ENCODE measurements around the gene PPP1R26. TPM values are rescaled to one million over a fixed set of nuclear protein-coding genes. Genes with fewer than 3 reads are reported as not detected.
"Not testable (repeated sequence)": the region's sequence is repeated elsewhere in the genome, so short reads cannot be mapped to it uniquely, and the experiment has no call there.

Gene PPP1R26
- total and polyA plus RNA-seq, 5 donors from 2014 or later: 0.05 to 2.5 (median 0.35) TPM; not detected in 1

- H3K27me3 Mint-ChIP-seq: peaks cover 5% of the 10 kb centered on the region
- H3K4me1 Mint-ChIP-seq: no peaks in the 10 kb centered on the region
- Histone ChIP-seq H3K9me3 (ENCODE audit: control insufficient read depth in 2 of 2, low read length in 2 of 2) (no peaks in the 10 kb centered on the region), H3K4me3 (ENCODE audit: low read depth, low read length) (no peak overlapping the region), H3K27ac (ENCODE audit: insufficient read depth, low read length, poor library complexity, severe bottlenecking) (no peak overlapping the region), H3K27me3 (ENCODE audit: control insufficient read depth, insufficient read depth, low read length) (no peaks in the 10 kb centered on the region), H3K4me1 (ENCODE audit: control insufficient read depth, insufficient read depth, low read length, poor library complexity, severe bottlenecking) (no peaks in the 10 kb centered on the region), H3K36me3 (ENCODE audit: control insufficient read depth, insufficient read depth, low read length) (no peaks in the 10 kb centered on the region)
- peaks cover 0 to 1% (median 0%) of the 10 kb centered on the region in 7 donors for H3K9me3 Mint-ChIP-seq
- H3K27ac Mint-ChIP-seq: no peak overlapping the region
- no peak for DNase-seq
- no peaks in the 10 kb centered on the region for H3K36me3 Mint-ChIP-seq
- no peak for ATAC-seq (ENCODE audit: low read depth in 2 of 2)
- H3K4me3 Mint-ChIP-seq: no peak overlapping the region
Measured at GRCh38 chr9:135526089-135526729, 46.6 kb downstream of the PPP1R26 start.

GRCh38 chr9:135526730-135527571, 47.4 kb downstream of the PPP1R26 start:
- Mint-ChIP-seq H3K4me3 (no peak overlapping the region), H3K27me3 (peaks cover 5% of the 10 kb centered on the region), H3K4me1 (no peaks in the 10 kb centered on the region), H3K27ac (no peak overlapping the region), H3K9me3 (peaks cover 0 to 1% (median 0%) of the 10 kb centered on the region in 7 donors), H3K36me3 (no peaks in the 10 kb centered on the region)
- Histone ChIP-seq H3K9me3 (ENCODE audit: control insufficient read depth in 2 of 2, low read length in 2 of 2) (no peaks in the 10 kb centered on the region), H3K27me3 (ENCODE audit: control insufficient read depth, insufficient read depth, low read length) (peaks cover 4% of the 10 kb centered on the region), H3K27ac (ENCODE audit: insufficient read depth, low read length, poor library complexity, severe bottlenecking) (no peak overlapping the region), H3K4me3 (ENCODE audit: low read depth, low read length) (no peak overlapping the region), H3K36me3 (ENCODE audit: control insufficient read depth, insufficient read depth, low read length) (no peaks in the 10 kb centered on the region), H3K4me1 (ENCODE audit: control insufficient read depth, insufficient read depth, low read length, poor library complexity, severe bottlenecking) (no peaks in the 10 kb centered on the region)
- ATAC-seq (ENCODE audit: low read depth in 2 of 2) (no peak), DNase-seq (no peak)

DNA sequence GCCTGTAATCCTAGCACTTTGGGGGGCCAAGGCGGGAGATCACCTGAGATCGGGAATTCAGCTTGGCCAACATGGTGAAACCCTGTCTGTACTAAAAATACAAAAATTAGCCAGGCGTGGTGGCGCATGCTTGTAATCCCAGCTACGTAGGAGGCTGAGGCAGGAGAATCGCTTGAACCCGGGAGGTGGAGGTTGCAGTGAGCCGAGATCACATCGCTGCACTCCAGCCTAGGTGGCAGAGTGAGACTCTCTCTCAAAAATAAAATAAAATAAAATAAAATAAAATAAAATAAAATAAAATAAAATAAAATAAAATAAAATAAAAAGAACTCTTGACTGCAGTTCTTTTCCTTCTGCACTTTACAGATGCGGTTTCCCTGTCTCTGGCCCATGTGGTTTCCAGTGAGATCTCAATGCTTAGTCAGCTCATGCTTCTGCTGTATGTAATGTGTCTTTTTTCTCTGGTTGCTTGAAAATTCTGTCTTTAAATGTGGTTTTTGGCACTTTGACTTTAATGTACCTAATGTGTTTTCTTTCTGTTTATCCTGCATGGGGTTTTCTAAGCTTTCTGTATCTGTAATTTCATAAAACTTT, 49.4 kb downstream of the PPP1R26 start:
- H3K9me3 Mint-ChIP-seq; H3K4me3 Mint-ChIP-seq; H3K36me3 ChIP-seq (ENCODE audit: control insufficient read depth, insufficient read depth, low read length); H3K4me3 ChIP-seq (ENCODE audit: low read depth, low read length); H3K36me3 Mint-ChIP-seq; H3K27ac ChIP-seq (ENCODE audit: insufficient read depth, low read length, poor library complexity, severe bottlenecking); H3K27me3 Mint-ChIP-seq; H3K4me1 ChIP-seq (ENCODE audit: control insufficient read depth, insufficient read depth, low read length, poor library complexity, severe bottlenecking); ATAC-seq (ENCODE audit: low read depth in 2 of 2); H3K9me3 ChIP-seq (ENCODE audit: control insufficient read depth in 2 of 2, low read length in 2 of 2); DNase-seq; H3K27ac Mint-ChIP-seq; H3K4me1 Mint-ChIP-seq: not testable (repeated sequence)
- H3K27me3 ChIP-seq (ENCODE audit: control insufficient read depth, insufficient read depth, low read length): peaks cover 10% of the 10 kb centered on the region

DNA sequence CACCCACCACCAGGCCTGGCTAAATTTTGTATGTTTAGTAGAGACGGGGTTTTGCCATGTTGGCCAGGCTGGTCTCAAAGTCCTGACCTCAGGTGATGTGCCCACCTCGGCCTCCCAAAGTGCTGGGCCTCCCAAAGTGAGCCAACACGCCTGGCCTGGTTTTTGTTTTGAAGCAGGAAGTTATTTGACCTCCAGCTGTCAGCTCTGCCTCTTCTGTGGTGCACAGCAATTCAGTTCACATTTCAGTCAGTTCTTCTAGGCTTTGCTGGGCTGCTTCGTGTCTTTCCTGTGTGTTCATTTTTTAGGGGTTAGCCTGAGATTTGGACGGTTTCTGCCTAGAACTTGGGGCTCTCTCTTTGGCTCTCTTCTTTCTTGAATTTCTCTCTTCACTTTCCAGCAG, 50.6 kb downstream of the PPP1R26 start:
- Mint-ChIP-seq H3K27ac (no peak overlapping the region), H3K4me3 (no peak overlapping the region), H3K9me3 (peaks cover 0 to 1% (median 0%) of the 10 kb centered on the region in 7 donors), H3K27me3 (peaks cover 16% of the 10 kb centered on the region), H3K4me1 (no peaks in the 10 kb centered on the region), H3K36me3 (no peaks in the 10 kb centered on the region)
- no peak overlapping the region for H3K4me3 ChIP-seq (ENCODE audit: low read depth, low read length)
- no peaks in the 10 kb centered on the region for H3K4me1 ChIP-seq (ENCODE audit: control insufficient read depth, insufficient read depth, low read length, poor library complexity, severe bottlenecking)
- H3K9me3 ChIP-seq (ENCODE audit: control insufficient read depth in 2 of 2, low read length in 2 of 2): no peaks in the 10 kb centered on the region
- no peak overlapping the region for H3K27ac ChIP-seq (ENCODE audit: insufficient read depth, low read length, poor library complexity, severe bottlenecking)
- peaks cover 10% of the 10 kb centered on the region for H3K27me3 ChIP-seq (ENCODE audit: control insufficient read depth, insufficient read depth, low read length)
- ATAC-seq (ENCODE audit: low read depth in 2 of 2) (no peak), DNase-seq (no peak)
- H3K36me3 ChIP-seq (ENCODE audit: control insufficient read depth, insufficient read depth, low read length): no peaks in the 10 kb centered on the region

DNA sequence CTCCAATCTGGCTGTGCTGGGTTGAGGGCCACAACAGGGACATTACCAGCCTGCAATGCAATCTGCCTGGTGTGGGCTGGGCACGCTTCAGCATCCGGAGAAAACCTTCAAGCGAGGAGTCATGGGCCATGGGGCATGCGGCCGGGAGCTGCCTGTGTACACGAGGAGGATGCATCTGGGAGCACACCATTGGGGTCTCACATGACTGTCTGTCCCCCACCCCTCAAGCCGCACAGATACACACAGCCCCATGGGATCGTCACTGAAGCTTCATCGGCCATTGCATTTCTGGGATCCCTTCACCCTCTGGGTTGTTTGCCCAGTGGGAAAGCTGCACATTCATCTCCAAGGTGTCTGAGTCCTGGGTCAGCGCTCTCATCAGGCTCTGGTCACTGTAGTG, 51.5 kb downstream of the PPP1R26 start:
- no peak for ATAC-seq (ENCODE audit: low read depth in 2 of 2)
- DNase-seq: no peak
- Mint-ChIP-seq H3K4me3 (no peak overlapping the region), H3K27ac (no peak overlapping the region), H3K9me3 (peaks cover 0 to 1% (median 0%) of the 10 kb centered on the region in 7 donors), H3K27me3 (peaks cover 16% of the 10 kb centered on the region), H3K4me1 (no peaks in the 10 kb centered on the region), H3K36me3 (no peaks in the 10 kb centered on the region)
- Histone ChIP-seq H3K27me3 (ENCODE audit: control insufficient read depth, insufficient read depth, low read length) (peaks cover 10% of the 10 kb centered on the region), H3K9me3 (ENCODE audit: control insufficient read depth in 2 of 2, low read length in 2 of 2) (no peaks in the 10 kb centered on the region), H3K36me3 (ENCODE audit: control insufficient read depth, insufficient read depth, low read length) (no peaks in the 10 kb centered on the region), H3K4me3 (ENCODE audit: low read depth, low read length) (no peak overlapping the region), H3K4me1 (ENCODE audit: control insufficient read depth, insufficient read depth, low read length, poor library complexity, severe bottlenecking) (no peaks in the 10 kb centered on the region), H3K27ac (ENCODE audit: insufficient read depth, low read length, poor library complexity, severe bottlenecking) (no peak overlapping the region)

GRCh38 chr9:135533113-135533512, 53.5 kb downstream of the PPP1R26 start:
- Mint-ChIP-seq H3K36me3 (no peaks in the 10 kb centered on the region), H3K4me3 (no peak overlapping the region), H3K27ac (no peak overlapping the region), H3K27me3 (peaks cover 21% of the 10 kb centered on the region), H3K4me1 (no peaks in the 10 kb centered on the region), H3K9me3 (peaks cover 0 to 2% (median 0%) of the 10 kb centered on the region in 7 donors)
- no peak overlapping the region for H3K27ac ChIP-seq (ENCODE audit: insufficient read depth, low read length, poor library complexity, severe bottlenecking)
- ATAC-seq (ENCODE audit: low read depth in 2 of 2) (no peak), DNase-seq (no peak)
- H3K4me1 ChIP-seq (ENCODE audit: control insufficient read depth, insufficient read depth, low read length, poor library complexity, severe bottlenecking): no peaks in the 10 kb centered on the region
- H3K4me3 ChIP-seq (ENCODE audit: low read depth, low read length): no peak overlapping the region
- H3K27me3 ChIP-seq (ENCODE audit: control insufficient read depth, insufficient read depth, low read length): peaks cover 10% of the 10 kb centered on the region
- no peaks in the 10 kb centered on the region for H3K36me3 ChIP-seq (ENCODE audit: control insufficient read depth, insufficient read depth, low read length)
- no peaks in the 10 kb centered on the region for H3K9me3 ChIP-seq (ENCODE audit: control insufficient read depth in 2 of 2, low read length in 2 of 2)

GRCh38 chr9:135533674-135534073, 54.1 kb downstream of the PPP1R26 start:
- Mint-ChIP-seq H3K36me3 (no peaks in the 10 kb centered on the region), H3K27me3 (peaks cover 23% of the 10 kb centered on the region), H3K4me1 (no peaks in the 10 kb centered on the region), H3K4me3 (no peak overlapping the region), H3K27ac (no peak overlapping the region), H3K9me3 (peaks cover 0 to 2% (median 0%) of the 10 kb centered on the region in 7 donors)
- DNase-seq: no peak
- Histone ChIP-seq H3K36me3 (ENCODE audit: control insufficient read depth, insufficient read depth, low read length) (no peaks in the 10 kb centered on the region), H3K4me1 (ENCODE audit: control insufficient read depth, insufficient read depth, low read length, poor library complexity, severe bottlenecking) (no peaks in the 10 kb centered on the region), H3K27ac (ENCODE audit: insufficient read depth, low read length, poor library complexity, severe bottlenecking) (no peak overlapping the region), H3K27me3 (ENCODE audit: control insufficient read depth, insufficient read depth, low read length) (peaks cover 10% of the 10 kb centered on the region), H3K9me3 (ENCODE audit: control insufficient read depth in 2 of 2, low read length in 2 of 2) (no peaks in the 10 kb centered on the region), H3K4me3 (ENCODE audit: low read depth, low read length) (no peak overlapping the region)
- ATAC-seq (ENCODE audit: low read depth in 2 of 2): no peak

All from CD4-positive, CD25-positive, alpha-beta regulatory T cell (primary cell).